ENCODE measurements around the gene TULP1.

DNA sequence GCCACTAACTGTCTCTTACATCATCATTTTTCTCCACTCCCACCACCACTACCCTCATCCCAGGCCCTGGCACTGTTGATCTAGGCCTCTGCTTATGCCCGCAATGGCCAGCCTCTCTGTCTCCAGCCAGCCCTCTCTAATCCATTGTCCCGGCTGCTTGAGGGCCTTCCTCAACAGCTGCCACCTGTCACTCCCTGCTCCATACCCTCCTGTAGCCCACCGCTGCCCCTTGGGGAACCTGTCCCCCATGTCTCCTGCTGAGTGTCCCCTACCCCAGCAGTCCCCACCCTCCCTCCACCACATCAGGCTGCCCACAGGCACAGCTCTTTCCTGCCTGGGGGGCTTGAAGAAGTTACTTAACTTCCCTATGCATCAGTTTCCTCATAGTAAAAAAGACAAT lies 29.2 kb downstream of the TULP1 start:
- TF ChIP-seq, protein P1, sequence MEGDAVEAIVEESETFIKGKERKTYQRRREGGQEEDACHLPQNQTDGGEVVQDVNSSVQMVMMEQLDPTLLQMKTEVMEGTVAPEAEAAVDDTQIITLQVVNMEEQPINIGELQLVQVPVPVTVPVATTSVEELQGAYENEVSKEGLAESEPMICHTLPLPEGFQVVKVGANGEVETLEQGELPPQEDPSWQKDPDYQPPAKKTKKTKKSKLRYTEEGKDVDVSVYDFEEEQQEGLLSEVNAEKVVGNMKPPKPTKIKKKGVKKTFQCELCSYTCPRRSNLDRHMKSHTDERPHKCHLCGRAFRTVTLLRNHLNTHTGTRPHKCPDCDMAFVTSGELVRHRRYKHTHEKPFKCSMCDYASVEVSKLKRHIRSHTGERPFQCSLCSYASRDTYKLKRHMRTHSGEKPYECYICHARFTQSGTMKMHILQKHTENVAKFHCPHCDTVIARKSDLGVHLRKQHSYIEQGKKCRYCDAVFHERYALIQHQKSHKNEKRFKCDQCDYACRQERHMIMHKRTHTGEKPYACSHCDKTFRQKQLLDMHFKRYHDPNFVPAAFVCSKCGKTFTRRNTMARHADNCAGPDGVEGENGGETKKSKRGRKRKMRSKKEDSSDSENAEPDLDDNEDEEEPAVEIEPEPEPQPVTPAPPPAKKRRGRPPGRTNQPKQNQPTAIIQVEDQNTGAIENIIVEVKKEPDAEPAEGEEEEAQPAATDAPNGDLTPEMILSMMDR (conservative IDR thresholded peaks at IDR 0.05; ENCODE audit: low read depth, low read length): no peak
- TF ChIP-seq EZH2 (IDR thresholded peaks at IDR 0.05; ENCODE audit: low read length, unreplicated experiment): no peak
